NOMO-1 (cell line): Measurements from ENCODE around the gene POU2F3.

ENCODE experiments used
- DNase-seq, 2 experiments: peaks; one replicate each; lab custom pipeline; 2025; ENCODE audit not compliant: unreplicated experiment in 2 of 2; lab: John Stamatoyannopoulos, UW

The POU2F3 gene

GRCh38 chr11:120310870-120311269 lies 70.9 kb downstream of the POU2F3 start:
- no peak for DNase-seq

- no peak for DNase-seq
Observed at GRCh38 chr11:120314861-120315260, 74.9 kb downstream of the POU2F3 start.

GRCh38 chr11:120316880-120317688 lies 77.1 kb downstream of the POU2F3 start:
- no peak for DNase-seq

- no peak for DNase-seq
Observed at GRCh38 chr11:120317689-120318480, 77.9 kb downstream of the POU2F3 start.

GRCh38 chr11:120318906-120319305 lies 79.0 kb downstream of the POU2F3 start:
- no peak for DNase-seq

GRCh38 chr11:120324932-120325810 lies 85.2 kb downstream of the POU2F3 start, which contains the start of gene TLCD5:
Gene TLCD5 (plus strand): TSS chr11:120325299. CDS start chr11:120327442, 2,143 bp downstream.
- no peak for DNase-seq

- DNase-seq, result no peak
Observed at GRCh38 chr11:120326228-120326627, 86.3 kb downstream of the POU2F3 start.

GRCh38 chr11:120326845-120327281 lies 86.9 kb downstream of the POU2F3 start:
- DNase-seq, result no peak

GRCh38 chr11:120327311-120327710 lies 87.4 kb downstream of the POU2F3 start:
- DNase-seq, result no peak

GRCh38 chr11:120329556-120329955 lies 89.6 kb downstream of the POU2F3 start:
- no peak for DNase-seq

GRCh38 chr11:120330045-120330444 lies 90.1 kb downstream of the POU2F3 start:
- DNase-seq, result no peak

- DNase-seq, result no peak
Observed at GRCh38 chr11:120331301-120331996, 91.5 kb downstream of the POU2F3 start.

- DNase-seq, result no peak
Observed at GRCh38 chr11:120332822-120333716, 93.1 kb downstream of the POU2F3 start.

GRCh38 chr11:120333801-120334200 lies 93.9 kb downstream of the POU2F3 start:
- no peak for DNase-seq

GRCh38 chr11:120334332-120334731 lies 94.4 kb downstream of the POU2F3 start:
- DNase-seq, result no peak

- DNase-seq, result peak; percentile 20 to 72
Observed at GRCh38 chr11:120334894-120335462, 95.0 kb downstream of the POU2F3 start.

GRCh38 chr11:120335556-120335907 lies 95.6 kb downstream of the POU2F3 start:
- no peak for DNase-seq

GRCh38 chr11:120335908-120336640 lies 96.1 kb downstream of the POU2F3 start, which contains the start of gene ARHGEF12:
Gene ARHGEF12 (plus strand): TSS chr11:120336413. CDS start chr11:120337244, 831 bp downstream.
- peak; percentile 21 to 23 for DNase-seq
